Stimulated activated CD8-positive, alpha-beta memory T cell treated with anti-CD3 and anti-CD28 coated beads, Interleukin-7, amount 100 ng/mL, for 4 hours (primary cell): ENCODE measurements around the gene ATXN7L2.

Experiments used
- DNase-seq, 2 donors: peaks; one replicate each; pipeline ENCODE4 v3.0.0-alpha.2; 2020; ENCODE audit warnings: low read depth in 2 of 2

The ATXN7L2 gene

DNA sequence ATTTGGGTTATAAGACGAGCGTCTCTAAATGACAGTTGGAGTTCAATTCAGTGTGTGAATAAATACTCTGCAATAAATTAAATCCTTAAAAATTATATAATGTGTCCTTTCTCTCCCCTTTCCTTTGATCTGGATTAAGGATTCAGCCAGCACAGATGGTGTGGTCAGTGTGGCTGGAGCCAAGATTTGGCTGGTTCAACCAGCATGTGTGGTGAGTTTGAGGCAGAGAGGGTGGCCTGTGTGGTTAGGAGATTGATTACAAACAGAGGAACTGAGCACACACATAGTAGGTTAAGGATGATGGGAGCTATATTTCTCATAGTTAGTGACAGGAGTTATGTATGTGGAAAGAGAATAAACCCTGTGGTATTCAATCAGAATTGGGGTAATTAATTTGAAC, 40.0 kb downstream of the ATXN7L2 start:
- no peak for DNase-seq

DNA sequence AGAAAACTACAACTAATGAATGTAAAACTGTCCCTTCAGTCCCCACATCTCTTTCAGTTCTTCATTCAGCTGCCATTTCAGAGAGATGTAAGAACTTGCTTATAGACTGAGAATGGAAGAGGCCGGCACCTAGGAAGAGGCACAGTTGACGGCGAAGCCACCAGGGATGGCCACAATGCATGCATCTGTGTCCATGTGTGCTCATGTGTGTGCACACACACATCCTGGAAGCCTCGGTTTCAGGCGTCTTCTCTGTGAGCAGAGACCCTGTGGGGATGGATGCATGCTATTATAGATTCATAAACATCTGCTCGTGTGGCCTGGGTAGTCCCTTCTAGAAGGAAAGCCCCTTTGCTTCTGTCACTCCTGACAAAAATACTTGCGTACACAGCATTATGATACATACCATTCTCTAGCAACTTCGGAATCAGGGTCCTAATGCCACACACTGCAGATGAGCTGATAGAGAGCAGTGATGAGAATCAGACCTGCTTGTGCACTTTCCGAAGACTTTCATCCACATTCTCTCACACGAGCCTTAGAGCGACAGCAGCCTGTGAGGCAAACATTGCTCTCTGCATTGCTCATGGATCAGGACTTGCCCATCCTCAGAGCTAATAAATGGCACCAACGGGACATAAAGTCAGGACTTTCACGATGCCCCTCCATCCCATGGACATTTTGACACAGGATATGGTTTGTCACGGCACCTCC, 43.5 kb downstream of the ATXN7L2 start:
- no peak for DNase-seq

DNA sequence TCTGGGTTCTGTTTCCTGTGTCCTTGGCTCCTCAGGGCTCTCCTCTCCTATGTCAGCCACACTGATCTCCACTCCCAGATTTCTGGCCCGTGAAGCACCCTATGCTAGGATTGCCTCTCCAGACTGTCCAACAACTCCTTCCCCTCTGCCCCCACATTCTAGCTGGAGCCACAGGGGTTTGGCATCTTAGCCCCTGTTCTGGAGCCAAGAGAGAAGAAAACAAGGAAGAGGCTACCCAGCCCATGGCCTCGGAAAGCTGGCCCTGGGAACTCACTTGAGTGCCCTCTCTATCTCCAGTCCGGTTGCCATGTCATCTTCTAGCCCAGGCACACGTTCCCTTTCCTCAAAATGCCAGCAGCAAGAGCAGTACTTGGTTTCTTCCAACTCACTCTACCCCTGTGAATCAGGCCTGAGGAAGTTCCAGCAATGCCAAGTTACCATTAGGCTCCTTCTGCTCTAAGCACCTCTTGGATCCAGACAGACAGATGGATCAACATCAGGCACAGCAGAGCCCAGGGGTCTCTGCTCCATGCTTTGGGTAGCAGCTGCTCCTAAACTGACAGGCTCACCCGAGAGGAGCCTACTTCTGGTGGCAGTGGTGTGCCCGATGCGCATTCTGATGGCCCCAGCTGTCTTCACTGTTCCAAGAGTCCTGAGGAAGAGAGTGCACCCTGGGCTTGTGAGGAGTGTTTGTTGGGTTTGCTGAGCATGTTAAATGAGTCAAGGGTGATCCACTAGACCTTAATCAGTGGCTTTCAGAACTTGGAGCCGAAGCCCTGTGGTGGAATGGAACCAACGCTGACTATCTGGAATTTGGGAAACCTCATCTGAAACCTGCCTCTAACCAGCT, 44.4 kb downstream of the ATXN7L2 start:
- DNase-seq: no peak

DNA sequence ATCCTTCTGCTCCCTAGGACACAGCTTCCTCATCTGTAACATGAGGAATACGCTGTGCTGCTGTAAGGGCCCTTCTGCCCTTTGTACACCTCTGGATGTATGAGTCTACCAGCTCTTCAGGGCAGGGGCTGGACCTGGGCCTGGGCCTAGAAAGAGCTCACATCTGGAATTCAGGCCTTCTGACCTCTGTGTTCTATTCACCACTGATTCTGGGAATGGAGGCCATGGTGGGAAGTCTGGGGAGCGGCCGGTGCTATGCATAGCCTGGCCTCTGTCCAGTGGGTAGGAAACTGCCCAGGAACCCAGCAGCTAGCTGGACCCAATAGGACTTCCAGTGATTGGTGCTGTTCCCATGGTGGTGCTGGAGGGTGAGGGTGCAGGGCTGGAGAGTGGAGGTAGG, 45.0 kb downstream of the ATXN7L2 start:
- DNase-seq: no peak

DNA sequence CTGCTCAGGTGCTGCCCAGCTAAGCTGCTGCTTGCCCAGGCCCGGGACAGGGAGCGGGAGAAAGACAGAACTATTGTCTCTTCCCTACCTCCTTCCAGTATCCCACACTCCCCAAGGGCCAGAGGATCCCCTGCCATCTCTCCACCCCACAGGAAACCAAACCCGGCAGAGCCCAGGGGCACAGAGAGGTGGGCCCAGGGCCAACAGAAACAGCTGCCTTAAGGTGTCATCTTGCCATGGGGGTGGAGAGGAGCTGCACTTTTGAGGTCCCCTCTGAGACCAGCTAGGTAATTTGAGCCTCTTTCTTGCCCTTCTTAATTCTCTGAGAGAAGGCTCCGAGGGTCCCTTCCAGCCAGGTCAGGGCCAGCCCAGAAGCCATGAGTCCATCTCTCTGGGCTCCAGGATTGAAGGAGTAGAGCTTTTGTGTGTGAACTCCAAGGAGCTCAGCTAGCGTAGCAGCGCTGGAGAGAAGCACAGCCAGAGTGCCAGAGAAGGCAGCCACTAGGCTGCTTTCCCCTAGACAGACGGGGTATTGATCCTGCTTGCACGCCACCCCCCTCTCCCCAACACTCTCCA, 46.3 kb downstream of the ATXN7L2 start:
- no peak for DNase-seq

DNA sequence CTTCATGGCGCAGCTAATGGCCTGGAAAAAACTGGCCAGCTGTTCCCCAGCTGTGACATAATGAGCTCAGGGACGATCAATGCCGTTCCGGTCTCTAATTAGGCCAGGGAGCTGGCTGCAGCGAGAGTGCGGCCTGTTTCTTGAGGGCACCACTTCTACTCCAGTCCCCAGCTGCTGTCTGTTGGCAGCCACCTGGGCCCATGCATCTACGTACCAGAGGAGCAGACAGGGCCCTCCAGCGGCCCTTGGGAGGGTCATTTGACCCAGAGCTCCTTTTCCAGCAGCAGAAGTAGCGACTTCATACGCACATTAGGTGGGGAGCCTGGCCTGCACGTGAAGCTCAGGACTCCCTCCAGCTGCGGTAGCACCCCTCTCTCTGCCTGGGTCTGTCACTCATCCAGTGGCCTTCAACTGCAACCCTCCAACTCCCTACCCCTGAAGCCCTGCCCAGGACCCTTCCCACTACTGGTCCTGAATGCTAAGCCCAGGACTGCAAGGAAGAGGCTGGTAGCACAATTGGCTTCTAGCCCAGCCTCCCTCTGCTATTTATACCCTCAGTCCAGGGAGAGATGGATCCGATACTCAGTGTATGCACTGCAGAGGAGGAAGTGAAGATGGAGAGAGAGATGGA, 46.9 kb downstream of the ATXN7L2 start:
- no peak for DNase-seq

DNA sequence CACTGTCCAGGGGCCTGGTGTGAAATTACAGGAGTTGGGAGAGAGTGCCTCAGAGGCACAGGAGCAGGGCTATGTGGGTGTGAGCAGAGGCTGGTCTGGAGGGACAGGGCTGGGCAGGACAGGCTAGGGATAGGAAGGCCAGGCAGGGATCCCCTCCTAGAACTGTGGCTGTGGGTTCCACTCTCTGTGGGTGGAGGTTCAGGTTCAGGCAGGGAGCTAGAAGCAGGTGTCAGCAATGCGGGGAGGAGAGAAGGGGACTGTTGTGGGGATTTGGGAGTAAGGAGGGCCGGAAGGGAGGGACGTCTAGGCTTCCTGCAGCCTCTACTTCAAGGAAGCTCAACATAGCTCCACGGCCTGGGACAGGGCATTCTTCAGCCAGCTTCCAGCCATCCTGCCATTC, 47.7 kb downstream of the ATXN7L2 start:
- no peak for DNase-seq

DNA sequence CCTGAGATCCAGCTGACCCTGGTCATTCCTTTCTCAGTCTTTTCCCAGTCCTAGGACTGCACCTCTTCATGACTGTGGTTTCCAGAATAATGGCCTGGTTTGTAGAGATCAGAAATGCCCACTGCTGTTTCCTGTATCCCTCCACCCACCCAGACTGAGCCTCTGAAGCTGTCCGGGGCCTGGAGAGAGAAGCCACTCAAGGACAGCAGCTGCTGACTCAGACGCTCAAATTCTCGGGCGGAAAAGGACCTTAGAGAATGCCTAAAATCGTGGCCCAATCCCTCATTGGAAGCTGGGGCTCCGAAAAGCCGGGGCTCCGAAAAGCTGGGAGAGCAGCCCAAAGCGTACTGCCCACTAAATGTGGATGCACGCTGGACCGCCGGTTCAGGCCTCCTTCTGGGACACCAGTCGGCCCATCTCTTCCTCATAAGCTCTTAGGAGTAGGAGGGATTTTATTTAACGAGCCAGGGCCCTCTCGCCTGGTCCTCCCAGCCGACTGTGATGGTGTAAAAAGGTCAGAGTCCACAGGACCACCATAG, 48.2 kb downstream of the ATXN7L2 start:
- no peak for DNase-seq

DNA sequence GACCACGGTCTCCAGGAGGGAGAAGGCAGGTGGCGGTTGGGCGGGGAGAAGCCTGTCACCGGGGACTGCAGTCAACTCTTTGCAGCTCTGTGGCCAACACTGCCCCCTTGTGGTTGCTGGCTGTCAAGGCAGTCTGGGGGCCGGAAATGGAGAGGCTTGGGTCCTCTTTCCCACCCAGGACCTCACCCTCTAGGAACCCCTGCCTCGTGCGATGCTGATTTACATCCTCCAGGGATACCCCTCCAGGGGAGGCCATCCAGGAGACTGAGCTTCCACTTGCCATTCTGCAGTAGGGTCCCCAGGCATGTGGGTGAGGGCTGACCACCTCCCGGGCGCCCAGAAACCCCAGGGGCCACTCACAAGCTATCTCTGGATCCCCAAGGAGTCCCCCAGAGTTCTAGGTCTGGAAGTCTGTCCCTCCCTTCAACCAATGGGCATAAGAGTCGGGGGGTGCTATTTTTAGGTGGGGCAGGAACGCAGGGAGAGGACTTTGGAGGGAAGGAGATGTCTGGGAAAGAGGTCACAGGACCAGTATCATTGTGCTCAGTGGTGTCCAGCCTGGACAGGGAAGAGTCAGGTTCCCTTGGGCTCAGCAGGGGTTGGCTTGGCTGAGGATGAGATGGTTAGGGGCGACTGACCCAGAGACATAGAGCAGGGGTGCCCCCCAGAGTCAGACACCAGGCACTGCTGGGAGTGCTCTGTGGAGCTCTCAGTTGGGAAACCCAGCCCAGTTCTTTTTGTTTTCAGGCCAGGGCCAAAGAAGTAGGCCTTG, 48.8 kb downstream of the ATXN7L2 start:
- peak; percentile 72 to 85 for DNase-seq

DNA sequence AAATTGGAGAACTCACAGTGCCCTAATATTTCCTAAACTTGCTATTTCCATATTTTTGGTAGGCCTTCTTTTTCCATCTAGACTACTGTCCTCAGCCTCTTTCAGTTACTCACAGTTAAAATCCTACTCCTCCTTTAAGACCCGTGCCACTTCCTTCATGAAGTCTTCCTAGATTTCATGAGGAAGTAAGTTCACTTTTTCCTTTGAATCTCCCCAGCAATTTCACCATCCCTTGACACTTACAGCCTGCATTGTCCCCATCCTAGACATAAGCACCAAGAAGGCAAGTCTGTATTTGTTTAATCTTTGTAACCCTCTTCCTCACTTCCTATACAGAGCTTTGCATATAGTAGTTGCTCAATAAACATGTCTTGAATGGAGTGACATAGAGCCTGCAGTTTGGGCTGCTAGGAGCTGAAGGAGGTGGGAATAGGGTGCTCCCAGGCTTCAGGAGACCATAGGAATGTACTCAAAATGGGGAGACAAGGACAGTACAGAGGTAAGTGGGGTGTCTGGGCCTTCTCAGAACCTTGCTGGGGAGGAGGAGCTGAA, 50.7 kb downstream of the ATXN7L2 start:
- no peak for DNase-seq

DNA sequence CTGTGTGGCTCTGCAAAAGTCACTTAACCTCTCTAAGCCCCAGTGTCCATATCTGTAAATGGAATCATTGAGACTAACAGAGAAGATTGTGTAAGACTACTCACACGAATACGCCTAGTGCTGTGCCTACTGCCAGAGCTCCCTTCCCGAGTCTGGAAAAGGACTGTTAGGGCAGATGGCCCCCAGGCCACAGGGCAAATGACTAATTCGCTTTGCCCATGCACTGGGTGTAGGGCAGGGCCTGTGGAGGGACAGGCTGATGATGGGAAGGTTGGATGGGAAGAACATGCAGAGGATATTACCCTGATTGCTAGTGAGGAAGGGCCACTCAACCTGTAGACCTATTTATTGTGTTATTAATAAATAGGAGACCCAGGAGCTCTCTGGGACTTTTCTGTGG, 51.8 kb downstream of the ATXN7L2 start:
- no peak for DNase-seq

DNA sequence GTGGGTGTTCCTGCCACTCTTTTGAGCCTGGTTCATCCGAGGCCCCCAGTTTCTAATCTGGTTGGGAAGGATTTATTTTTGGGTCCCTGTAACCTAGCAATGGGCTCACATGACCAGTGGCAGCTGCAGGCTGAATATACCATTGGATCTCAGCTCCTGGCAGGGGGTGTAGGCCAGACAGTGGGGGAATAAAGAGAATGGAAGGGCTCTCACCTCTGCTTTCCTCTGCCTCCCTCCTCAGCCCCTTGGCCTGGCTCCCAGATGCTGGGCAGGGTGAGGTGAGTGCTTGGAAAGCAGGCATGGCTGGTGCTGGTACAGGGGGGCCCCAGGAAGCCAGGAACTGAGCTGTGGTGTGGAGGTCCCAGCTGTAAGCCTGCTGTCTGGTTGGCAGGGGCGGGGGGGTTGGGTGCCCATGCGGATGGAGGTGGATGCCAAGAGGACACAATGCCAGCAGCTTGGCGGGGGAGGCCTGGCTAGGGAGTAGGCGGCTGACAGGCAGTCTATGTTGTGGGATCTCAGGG, 52.3 kb downstream of the ATXN7L2 start:
- no peak for DNase-seq

DNA sequence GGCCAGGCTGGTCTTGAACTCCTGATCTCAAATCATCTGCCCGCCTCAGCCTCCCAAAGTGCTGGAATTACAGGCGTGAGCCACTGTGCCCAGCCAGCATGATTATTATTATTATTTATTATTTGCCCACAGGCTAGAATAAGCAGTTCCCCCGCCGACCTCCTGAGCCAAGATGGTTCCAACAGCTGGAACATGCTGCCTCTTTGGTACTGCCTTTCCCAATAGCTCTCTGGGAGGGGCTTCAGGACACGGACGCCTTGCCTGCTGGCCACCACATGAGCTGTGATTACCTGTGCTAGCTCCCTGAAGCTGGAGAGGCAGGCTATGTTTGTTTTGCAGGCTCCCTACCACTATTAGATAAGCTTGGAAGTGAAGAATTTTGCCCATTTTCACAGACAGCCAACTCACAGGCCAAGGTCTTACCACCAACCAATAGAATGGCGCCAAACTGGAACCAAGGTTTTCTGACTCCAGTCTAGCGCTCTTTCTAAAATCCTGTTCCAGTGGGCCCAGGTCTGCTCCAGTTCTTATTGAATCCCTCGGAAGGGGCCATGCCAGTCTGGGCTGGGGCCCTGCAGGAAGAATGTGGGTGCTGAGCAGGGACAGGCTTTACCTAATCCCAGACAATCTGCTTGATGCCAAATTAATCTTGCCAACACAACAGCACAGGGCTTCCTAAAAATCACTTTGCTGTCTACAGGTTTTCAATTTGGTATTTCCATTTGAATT, 53.9 kb downstream of the ATXN7L2 start:
- DNase-seq: no peak

DNA sequence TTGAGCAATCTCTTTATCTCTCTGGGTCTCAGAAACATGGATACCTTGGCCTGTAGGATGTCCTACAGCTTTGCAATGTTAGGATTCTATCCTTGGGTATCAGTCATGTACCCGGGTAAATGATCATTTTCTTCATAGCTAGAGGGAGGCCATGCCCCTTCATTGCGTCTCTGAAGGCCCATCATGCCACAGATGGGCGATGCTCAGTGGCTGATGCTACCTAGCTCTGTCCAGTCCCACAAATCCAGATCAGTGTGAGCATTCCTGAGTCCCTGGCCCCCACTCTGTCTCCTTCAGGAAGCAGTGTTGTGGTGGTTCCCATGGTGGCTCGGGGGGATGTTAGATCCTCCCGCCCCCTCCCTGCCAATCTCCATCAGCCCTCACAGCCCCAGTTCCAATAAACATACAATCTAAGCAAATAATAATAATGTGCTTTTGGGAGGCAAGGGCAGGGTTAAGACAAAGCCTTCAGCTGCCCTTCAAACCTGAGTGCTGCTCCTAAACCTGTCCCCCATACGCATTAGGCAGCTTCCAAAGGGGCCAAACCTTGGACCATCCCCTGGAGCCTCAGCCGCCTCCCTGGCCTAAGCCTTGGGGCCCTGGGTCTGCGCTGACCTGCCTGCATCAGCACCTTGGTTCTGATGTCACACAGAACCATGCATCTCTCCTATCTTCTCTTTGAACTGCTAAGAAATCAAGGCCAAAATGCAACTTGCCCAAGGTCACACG, 55.3 kb downstream of the ATXN7L2 start:
- DNase-seq: no peak

DNA sequence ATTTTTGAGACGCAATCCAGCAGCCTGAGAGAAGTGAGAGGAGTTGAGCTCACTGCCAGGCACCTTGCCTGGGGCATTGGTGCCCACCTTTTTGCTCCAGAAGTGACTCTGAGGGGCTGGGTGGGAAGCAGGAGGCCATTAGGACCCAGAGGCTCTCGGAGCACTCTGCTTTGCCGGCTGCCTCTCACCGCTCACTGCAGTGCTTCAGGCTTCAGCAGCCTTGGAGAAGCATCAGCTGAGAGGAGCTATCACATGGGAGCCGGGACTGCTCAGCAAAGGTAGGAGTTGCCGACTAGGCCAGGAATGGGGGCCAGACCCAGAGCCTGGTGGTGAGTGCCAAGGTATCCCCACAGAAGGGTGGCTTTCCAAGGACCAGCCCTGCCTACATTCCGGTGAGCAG, 56.0 kb downstream of the ATXN7L2 start, which contains the start of gene GPR61:
Gene GPR61 (plus strand): TSS at position 197 of the 400 bp plus-strand sequence. CDS start 3,151 bp downstream, outside the sequence.
- no peak for DNase-seq

DNA sequence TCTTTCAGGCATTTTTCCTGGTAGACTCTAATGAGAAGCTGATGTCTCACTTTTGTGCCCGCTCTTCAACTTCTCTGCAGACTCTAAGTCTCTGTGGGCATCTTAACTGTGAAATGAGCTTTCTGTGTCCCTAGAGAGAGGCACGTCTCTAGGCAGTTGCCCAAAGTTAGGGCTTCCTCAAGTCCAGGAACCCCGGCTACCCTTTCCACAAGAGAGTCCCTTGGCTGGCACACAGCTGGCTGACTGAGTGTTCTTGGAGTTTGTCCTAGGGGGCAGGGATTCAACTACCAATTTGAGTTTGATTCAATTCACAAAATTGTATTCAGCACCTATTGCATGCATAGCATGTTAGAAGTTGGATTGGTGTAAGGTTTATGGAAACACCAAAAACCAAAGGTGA, 57.4 kb downstream of the ATXN7L2 start:
- no peak for DNase-seq
